ENCODE measurements around the gene BID. TPM values are rescaled to one million over a fixed set of nuclear protein-coding genes. Genes with fewer than 3 reads are reported as not detected.

Gene BID
- total RNA-seq, 2 donors from 2014 or later = 9.8 to 19.0 TPM

GRCh38 chr22:17779286-17780115, 5.2 kb upstream of the BID start:
- ATAC-seq = no peak
- DNase-seq (ENCODE audit: low spot score in 2 of 2) = no peak
- peak overlapping the region in 1 of 2 donors; percentile 77 for H3K27ac Mint-ChIP-seq
- no peaks in the 10 kb centered on the region for H3K9me3 Mint-ChIP-seq
- H3K36me3 Mint-ChIP-seq = no peaks in the 10 kb centered on the region

GRCh38 chr22:17778412-17778976, 4.2 kb upstream of the BID start:
- Mint-ChIP-seq H3K36me3 (no peaks in the 10 kb centered on the region), H3K27ac (peak overlapping the region in 1 of 2 donors; percentile 91), H3K9me3 (no peaks in the 10 kb centered on the region)
- ATAC-seq (no peak), DNase-seq (ENCODE audit: low spot score in 2 of 2) (no peak)

DNA sequence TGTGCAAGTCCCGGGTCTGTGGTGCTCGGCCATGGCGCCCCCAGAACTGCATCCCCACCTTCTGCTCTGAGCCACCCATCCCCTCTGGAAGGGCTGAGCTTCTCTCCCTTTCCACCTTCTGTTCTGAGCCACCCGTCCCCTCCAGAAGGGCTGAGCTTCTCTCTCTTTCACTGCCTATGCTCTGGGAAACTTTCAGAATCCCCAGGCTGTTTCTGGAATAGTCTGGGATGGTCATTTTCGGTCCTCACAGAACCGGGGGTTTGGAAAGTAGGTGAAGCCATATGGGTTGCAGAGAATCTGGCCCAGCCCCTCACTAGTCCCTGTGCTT, 3.4 kb upstream of the BID start:
- DNase-seq (ENCODE audit: low spot score in 2 of 2) = no peak
- Mint-ChIP-seq H3K36me3 (no peaks in the 10 kb centered on the region), H3K9me3 (no peaks in the 10 kb centered on the region)

GRCh38 chr22:17777005-17777716, 2.9 kb upstream of the BID start:
- H3K9me3 Mint-ChIP-seq = no peaks in the 10 kb centered on the region

More for the DNA sequence above, 3.4 kb upstream of the BID start:
- H3K27ac Mint-ChIP-seq = peak overlapping the region; percentile 91 to 96
- ATAC-seq = no peak

GRCh38 chr22:17775781-17776465, 1.7 kb upstream of the BID start:
- no peaks in the 10 kb centered on the region for H3K9me3 Mint-ChIP-seq
- no peaks in the 10 kb centered on the region for H3K36me3 Mint-ChIP-seq
- peak overlapping the region; percentile 88 to 91 for H3K27ac Mint-ChIP-seq
- ATAC-seq = no peak
- DNase-seq (ENCODE audit: low spot score in 2 of 2) = no peak

More at GRCh38 chr22:17777005-17777716, 2.9 kb upstream of the BID start:
- ATAC-seq = peak; percentile 45 to 55
- H3K36me3 Mint-ChIP-seq = no peaks in the 10 kb centered on the region
- peak overlapping the region; percentile 91 to 96 for H3K27ac Mint-ChIP-seq
- DNase-seq (ENCODE audit: low spot score in 2 of 2) = peak; percentile 58 to 77

DNA sequence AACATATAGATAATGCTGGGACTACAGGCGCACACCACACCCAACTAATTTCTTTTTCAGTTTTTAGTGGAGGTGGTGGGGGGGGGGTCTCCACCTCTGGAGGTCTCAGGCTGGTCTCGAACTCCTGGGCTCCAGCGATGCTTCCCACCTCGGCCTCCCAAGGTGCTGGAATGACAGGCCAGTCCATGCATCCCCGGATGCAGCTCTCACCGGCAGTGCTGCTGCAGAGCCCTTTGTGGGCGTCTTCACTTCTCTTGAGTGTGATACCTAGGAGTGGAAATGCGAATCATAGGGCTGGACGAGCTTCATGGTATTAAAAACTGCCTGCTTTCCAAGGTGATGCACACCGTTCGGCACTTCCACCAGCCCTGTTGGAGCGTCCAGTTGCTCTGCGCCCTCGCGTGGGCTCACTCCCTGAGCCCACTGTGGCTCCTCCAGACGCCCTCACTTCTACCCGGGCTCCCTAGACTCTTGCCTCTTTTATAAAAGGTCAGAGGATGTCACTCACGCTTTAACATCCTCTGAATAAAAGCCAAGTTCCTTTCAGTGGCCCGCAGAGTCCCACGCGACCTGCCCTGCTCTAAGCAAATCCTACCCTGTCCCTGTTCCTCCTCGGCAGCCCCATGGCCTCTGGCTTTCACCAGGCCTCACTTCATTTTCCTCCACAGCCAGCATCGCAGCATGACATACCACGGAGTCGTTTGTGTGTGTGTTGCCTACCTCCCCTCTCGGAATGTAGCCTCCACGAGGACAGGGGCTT, 837 bp upstream of the BID start:
- Mint-ChIP-seq H3K36me3 (peaks cover 0 to 4% of the 10 kb centered on the region in 2 donors), H3K9me3 (no peaks in the 10 kb centered on the region), H3K27ac (peak overlapping the region in 1 of 2 donors; percentile 91)
- peak in 1 of 2 donors; percentile 6 for ATAC-seq
- no peak for DNase-seq (ENCODE audit: low spot score in 2 of 2)

DNA sequence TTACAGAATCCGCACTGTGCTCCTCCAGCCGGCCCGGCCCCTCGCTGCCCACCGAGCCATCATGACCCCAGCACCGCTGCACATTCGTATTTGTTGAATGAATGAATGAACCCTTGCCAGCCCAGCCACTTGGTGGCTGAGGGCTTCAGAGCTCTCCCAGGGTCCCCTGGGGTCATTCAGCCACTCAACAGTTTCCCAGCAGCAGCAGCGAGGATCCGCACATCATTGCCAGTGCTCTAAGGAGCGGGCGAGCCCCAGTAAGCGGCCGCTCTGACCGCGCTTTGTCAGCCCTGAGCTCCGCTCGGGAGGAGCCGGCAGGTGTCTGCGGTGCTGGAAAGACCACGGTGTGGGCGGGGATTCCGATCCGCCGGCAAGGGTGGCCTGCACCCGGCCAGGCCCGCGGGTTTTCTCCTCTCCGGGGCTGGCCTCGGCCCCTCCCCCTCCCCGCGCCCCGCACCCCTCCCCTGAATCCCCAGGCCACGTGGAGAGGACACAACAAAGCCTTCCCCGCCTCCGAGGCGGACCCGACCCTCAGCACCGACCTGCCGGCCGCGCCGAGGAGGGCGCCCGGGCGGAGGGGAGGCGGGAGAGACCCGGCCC, 563 bp downstream of the BID start:
- no peaks in the 10 kb centered on the region for H3K9me3 Mint-ChIP-seq
- ATAC-seq (peak; percentile 67 to 75), DNase-seq (ENCODE audit: low spot score in 2 of 2) (peak; percentile 64 to 87)
- H3K36me3 Mint-ChIP-seq = peaks cover 0 to 4% of the 10 kb centered on the region in 2 donors
- H3K27ac Mint-ChIP-seq = peak overlapping the region in 1 of 2 donors; percentile 79

DNA sequence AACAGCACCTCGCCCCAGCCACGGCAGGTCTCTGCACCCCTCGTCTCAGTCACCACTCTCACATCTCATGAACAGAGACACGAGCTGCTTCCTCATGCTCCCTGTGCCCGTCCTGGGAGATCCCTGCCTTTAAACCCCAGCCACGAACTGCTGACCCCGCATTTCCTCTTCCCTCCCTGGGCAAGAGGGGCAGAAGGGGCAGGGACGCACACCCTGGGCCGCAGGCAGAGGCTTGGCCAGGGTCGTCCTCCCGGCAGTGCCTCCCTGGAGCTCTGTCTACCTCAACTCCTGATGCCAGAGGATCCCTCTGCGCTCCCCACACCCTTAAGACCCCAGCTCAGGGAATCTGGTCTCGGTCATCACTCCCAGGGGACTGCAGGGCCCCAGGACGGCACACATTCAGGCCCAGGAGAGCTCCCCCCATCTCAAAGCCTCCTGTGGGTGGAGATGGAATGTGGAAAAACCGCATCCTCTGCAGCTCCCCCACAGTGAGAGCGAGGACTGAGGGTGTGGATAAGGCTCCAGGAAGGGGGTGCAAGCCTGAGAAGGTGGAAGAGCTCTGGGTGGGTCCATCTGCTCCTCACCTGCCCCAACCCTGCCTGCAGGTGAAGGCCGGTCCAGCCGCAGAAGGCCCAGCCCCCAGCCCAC, 1.2 kb downstream of the BID start:
- Mint-ChIP-seq H3K9me3 (no peaks in the 10 kb centered on the region), H3K36me3 (peaks cover 0 to 4% of the 10 kb centered on the region in 2 donors)

DNA sequence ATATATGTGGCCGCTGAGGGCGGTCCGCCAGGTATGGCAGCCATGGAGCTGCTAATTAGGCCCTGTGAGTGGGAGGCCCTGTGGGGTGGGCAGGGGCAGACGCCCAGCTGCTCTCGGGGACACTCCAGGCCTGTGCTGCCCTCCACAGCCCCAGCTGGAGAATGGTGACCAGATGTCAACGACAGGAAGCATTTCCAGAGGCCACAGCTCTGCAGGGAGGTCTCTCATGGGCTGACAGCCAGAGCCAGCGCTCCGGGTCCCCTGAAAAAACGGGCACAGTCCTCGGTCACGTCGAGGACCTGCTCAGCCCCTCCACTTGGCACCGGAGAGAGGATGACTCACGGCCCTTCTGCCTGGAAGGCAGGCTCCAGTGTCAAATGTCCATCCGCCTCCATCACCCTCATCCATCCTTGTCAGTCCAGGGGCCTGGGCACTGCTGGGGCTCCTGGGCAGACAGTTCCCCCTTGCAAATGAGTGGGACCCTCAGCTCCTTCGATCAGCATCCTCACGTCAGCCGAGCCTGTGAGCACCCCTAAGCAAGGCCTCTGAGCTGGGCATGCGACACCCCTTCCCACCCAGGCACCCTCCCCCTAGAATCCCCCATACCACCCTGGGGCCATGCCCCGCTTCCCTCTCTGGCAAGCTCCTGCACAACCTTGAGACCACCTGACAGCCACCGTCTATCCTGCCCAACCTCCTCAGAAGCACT, 1.9 kb downstream of the BID start:
- H3K9me3 Mint-ChIP-seq = no peaks in the 10 kb centered on the region

More for the DNA sequence above, 1.2 kb downstream of the BID start:
- H3K27ac Mint-ChIP-seq = peak overlapping the region in 1 of 2 donors; percentile 79
- DNase-seq (ENCODE audit: low spot score in 2 of 2) (no peak), ATAC-seq (peak in 1 of 2 donors; percentile 1)

GRCh38 chr22:17770180-17771077, 3.8 kb downstream of the BID start:
- no peak for DNase-seq (ENCODE audit: low spot score in 2 of 2)
- ATAC-seq = no peak
- H3K27ac Mint-ChIP-seq = peak overlapping the region in 1 of 2 donors; percentile 69
- peaks cover 0 to 4% of the 10 kb centered on the region in 2 donors for H3K36me3 Mint-ChIP-seq
- H3K9me3 Mint-ChIP-seq = no peaks in the 10 kb centered on the region

More for the DNA sequence above, 1.9 kb downstream of the BID start:
- DNase-seq (ENCODE audit: low spot score in 2 of 2) (no peak), ATAC-seq (no peak)
- Mint-ChIP-seq H3K27ac (no peak overlapping the region), H3K36me3 (peaks cover 0 to 4% of the 10 kb centered on the region in 2 donors)

DNA sequence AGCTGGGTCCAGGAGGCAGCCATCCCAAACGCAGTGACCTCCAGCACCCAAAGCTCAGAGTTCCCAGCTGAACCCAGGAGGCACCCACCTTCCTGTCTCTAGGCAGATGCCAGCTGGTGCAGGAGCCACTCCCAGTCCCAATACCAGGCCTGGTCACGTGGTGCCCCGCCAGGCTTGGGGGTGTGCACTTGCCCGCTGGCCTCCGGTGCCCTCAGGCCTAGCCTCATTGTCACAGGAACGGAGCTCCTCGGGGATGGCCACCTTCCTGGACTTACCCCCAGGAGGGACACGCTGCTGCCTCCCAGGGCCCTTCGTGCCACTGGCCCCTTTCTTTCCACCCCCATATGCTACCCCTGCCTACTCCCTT, 4.6 kb downstream of the BID start:
- Mint-ChIP-seq H3K9me3 (no peaks in the 10 kb centered on the region), H3K36me3 (peaks cover 0 to 4% of the 10 kb centered on the region in 2 donors), H3K27ac (peak overlapping the region in 1 of 2 donors; percentile 69)
- ATAC-seq = no peak
- DNase-seq (ENCODE audit: low spot score in 2 of 2) = no peak

- H3K36me3 Mint-ChIP-seq = peaks cover 0 to 4% of the 10 kb centered on the region in 2 donors
- peak overlapping the region in 1 of 2 donors; percentile 69 for H3K27ac Mint-ChIP-seq
- no peaks in the 10 kb centered on the region for H3K9me3 Mint-ChIP-seq
- DNase-seq (ENCODE audit: low spot score in 2 of 2) = no peak
- no peak for ATAC-seq
Observed at GRCh38 chr22:17769013-17769715, 5.1 kb downstream of the BID start.

All from activated naive CD4-positive, alpha-beta T cell treated with anti-CD3 and anti-CD28 coated beads, Interleukin-2, amount 50 U/mL, for 72 hours (primary cell).